ENCODE results near the gene MAL. TPM values are rescaled to one million over a fixed set of nuclear protein-coding genes. Genes with fewer than 3 reads are reported as not detected.
A peak's percentile ranks its signal among the peaks of the same experiment; 100 is the strongest.

Gene MAL
- total RNA-seq, 1 donor from 2014 or later: 4.4 TPM

DNA sequence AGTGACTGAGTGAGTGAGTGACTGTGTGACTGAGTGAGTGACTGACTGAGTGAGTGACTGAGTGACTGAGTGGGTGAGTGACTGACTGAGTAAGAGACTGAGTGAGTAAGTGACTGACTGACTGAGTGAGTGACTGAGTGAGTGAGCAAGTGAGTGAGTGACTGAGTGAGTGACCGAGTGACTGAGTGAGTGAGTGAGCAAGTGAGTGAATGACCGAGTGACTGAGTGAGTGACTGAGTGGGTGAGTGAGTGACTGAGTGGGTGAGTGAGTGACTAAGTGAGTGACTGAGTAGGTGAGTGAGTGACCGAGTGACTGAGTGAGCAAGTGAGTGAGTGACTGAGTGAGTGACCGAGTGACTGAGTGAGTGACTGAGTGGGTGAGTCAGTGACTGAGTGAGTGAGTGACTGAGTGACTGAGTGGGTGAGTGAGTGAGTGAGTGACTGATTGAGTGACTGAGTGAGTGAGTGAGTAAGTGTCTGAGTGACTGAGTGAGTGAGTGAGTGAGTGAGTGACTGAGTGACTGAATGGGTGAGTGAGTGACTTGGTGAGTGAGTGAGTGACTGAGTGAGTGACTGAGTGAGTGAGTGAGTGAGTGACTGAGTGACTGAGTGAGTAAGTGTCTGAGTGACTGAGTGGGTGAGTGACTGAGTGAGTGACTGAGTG is 13.3 kb downstream of the MAL start:
- intact Hi-C loops (cut with micrococcal nuclease): no loop called here
- peaks cover 35% of the 10 kb centered on the region for H3K4me1 ChIP-seq
- no peak overlapping the region for H3K27ac ChIP-seq (replicated peaks)
- no peaks in the 10 kb centered on the region for H3K9me3 ChIP-seq (replicated peaks)
- TF ChIP-seq, protein P1, sequence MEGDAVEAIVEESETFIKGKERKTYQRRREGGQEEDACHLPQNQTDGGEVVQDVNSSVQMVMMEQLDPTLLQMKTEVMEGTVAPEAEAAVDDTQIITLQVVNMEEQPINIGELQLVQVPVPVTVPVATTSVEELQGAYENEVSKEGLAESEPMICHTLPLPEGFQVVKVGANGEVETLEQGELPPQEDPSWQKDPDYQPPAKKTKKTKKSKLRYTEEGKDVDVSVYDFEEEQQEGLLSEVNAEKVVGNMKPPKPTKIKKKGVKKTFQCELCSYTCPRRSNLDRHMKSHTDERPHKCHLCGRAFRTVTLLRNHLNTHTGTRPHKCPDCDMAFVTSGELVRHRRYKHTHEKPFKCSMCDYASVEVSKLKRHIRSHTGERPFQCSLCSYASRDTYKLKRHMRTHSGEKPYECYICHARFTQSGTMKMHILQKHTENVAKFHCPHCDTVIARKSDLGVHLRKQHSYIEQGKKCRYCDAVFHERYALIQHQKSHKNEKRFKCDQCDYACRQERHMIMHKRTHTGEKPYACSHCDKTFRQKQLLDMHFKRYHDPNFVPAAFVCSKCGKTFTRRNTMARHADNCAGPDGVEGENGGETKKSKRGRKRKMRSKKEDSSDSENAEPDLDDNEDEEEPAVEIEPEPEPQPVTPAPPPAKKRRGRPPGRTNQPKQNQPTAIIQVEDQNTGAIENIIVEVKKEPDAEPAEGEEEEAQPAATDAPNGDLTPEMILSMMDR (IDR thresholded peaks at IDR 0.05; ENCODE audit: borderline replicate concordance): no peak
- no peaks in the 10 kb centered on the region for H3K36me3 ChIP-seq
- peaks cover 17% of the 10 kb centered on the region for H3K27me3 ChIP-seq (ENCODE audit: low read depth)
- no peak for DNase-seq
- no peak overlapping the region for H3K4me3 ChIP-seq

DNA sequence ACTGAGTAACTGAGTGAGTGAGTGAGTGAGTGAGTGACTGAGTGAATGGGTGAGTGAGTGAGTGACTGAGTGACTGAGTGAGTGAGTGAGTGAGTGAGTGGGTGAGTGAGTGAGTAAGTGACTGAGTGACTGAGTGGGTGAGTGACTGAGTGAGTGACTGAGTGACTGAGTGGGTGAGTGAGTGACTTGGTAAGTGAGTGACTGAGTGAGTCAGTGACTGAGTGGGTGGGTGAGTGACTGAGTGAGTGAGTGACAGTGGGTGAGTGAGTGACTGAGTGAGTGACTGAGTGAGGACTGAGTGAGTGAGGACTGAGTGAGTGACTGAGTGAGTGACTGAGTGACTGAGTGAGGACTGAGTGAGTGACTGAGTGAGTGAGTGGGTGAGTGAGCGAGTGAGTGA is 13.9 kb downstream of the MAL start:
- Histone ChIP-seq H3K27ac (replicated peaks) (no peak overlapping the region), H3K4me3 (no peak overlapping the region), H3K9me3 (replicated peaks) (no peaks in the 10 kb centered on the region), H3K27me3 (ENCODE audit: low read depth) (peaks cover 16% of the 10 kb centered on the region), H3K4me1 (peaks cover 39% of the 10 kb centered on the region), H3K36me3 (no peaks in the 10 kb centered on the region)
- intact Hi-C loops (cut with micrococcal nuclease): no loop called here
- DNase-seq: no peak
- TF ChIP-seq, protein P1 (IDR thresholded peaks at IDR 0.05; ENCODE audit: borderline replicate concordance): no peak

DNA sequence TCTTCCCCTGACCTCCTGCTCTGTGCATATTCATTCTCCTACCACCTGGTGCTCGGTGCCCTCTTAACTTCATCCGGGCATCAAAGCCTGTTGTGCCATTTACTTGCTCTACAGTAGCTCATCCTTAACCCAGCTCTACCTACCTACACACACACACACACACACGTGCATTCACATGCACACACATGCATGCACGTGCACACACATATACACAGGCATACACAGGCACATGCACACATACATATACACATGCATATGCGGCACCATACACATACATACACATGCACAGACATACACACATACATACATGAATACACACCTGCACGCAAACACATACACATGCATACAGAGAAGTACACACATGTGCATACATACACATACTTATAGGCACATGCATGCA is 14.5 kb downstream of the MAL start:
- Histone ChIP-seq H3K36me3 (no peaks in the 10 kb centered on the region), H3K9me3 (replicated peaks) (no peaks in the 10 kb centered on the region), H3K27ac (replicated peaks) (no peak overlapping the region), H3K27me3 (ENCODE audit: low read depth) (peaks cover 14% of the 10 kb centered on the region), H3K4me1 (peaks cover 39% of the 10 kb centered on the region), H3K4me3 (no peak overlapping the region)
- TF ChIP-seq, protein P1 (IDR thresholded peaks at IDR 0.05; ENCODE audit: borderline replicate concordance): no peak
- no peak for DNase-seq
- intact Hi-C loops (cut with micrococcal nuclease): no loop called here

DNA sequence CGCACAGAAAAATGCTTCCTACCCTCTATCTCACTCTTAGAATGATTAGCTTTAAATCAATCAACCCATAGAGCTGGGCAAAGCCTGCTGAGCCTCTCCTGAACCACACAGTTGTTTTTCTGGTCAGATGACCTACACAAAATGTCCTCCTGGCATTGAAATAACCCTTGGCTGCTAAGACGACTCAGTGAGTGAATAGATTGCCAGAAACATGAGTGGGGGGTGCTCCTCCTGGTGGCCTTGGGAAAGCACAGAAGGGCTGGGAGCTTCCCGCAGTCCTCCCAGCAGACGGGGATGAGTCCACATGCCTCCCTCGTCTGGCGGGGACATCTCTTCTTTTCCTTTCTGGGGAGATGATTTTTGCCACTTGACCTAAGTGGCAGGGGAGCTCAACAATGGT is 14.9 kb downstream of the MAL start:
- intact Hi-C loops (cut with micrococcal nuclease): no loop called here
- Histone ChIP-seq H3K36me3 (no peaks in the 10 kb centered on the region), H3K4me1 (peaks cover 39% of the 10 kb centered on the region), H3K4me3 (no peak overlapping the region), H3K9me3 (replicated peaks) (no peaks in the 10 kb centered on the region), H3K27me3 (ENCODE audit: low read depth) (peaks cover 12% of the 10 kb centered on the region), H3K27ac (replicated peaks) (no peak overlapping the region)
- TF ChIP-seq, protein P1 (IDR thresholded peaks at IDR 0.05; ENCODE audit: borderline replicate concordance): no peak
- DNase-seq: no peak

DNA sequence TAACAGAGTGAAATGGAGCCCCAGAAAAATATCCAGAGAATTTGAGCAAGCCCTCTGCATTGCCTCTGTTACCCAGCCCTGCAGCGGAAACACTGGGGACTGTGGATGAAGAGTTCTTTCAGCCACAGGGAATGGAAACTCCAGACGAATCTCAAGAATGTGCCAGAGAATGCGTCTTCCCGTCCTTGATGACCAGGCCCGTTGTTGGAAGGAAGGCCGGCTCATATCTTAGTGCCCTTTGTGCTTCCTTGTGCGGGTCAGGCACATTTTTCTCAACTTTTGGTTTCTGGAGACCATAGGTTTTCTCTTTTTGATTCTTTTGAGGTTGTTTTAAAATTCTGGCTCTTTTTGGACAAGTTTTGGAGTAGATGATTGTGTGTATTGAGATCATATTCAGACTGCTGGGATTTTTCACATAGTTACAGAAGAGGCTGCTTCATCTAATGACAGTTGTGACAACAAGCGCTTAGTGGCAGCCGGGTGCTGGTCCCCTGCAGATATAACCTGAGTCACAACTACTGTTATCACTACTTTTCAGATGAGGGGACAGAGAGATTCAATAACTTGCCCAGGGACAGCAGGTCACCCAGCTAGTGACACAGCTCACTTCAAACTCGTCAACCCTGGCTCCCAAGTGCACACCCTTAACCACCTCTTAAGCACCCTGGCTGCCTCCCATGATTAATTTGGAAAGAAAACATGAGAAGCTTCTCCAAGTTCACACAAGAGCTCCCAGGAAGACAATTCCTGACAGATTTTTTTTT is 15.7 kb downstream of the MAL start:
- DNase-seq: no peak
- TF ChIP-seq, protein P1 (IDR thresholded peaks at IDR 0.05; ENCODE audit: borderline replicate concordance): no peak
- peak overlapping the region; percentile 19 for H3K27ac ChIP-seq (replicated peaks)
- intact Hi-C loops (cut with micrococcal nuclease): no loop called here
- no peaks in the 10 kb centered on the region for H3K36me3 ChIP-seq
- no peaks in the 10 kb centered on the region for H3K9me3 ChIP-seq (replicated peaks)
- H3K27me3 ChIP-seq (ENCODE audit: low read depth): peaks cover 12% of the 10 kb centered on the region
- no peak overlapping the region for H3K4me3 ChIP-seq
- peaks cover 39% of the 10 kb centered on the region for H3K4me1 ChIP-seq

Measured in left ventricle myocardium inferior (tissue), 1 donor.